Measurements from ENCODE around the gene PORCN.

DNA sequence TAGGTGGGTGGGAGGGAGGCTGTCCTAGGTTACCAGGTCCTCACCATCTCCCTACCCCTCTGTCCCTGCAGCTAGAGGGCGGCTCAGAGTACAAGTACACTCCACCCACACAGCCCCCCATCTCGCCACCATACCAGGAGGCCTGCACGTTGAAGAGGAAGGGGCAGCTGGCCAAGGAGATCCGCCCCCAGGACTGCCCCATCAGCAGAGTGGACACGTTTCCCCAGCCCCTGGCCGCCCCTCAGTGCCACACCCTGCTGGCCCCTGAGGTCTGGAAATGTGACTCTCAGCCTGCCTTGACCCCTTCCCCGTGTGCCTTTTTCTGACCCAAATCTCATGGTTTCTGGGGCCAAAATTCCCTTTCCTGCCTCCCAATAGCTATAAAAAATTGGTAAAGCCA is 26.3 kb upstream of the PORCN start:
- TF ChIP-seq, protein P1, sequence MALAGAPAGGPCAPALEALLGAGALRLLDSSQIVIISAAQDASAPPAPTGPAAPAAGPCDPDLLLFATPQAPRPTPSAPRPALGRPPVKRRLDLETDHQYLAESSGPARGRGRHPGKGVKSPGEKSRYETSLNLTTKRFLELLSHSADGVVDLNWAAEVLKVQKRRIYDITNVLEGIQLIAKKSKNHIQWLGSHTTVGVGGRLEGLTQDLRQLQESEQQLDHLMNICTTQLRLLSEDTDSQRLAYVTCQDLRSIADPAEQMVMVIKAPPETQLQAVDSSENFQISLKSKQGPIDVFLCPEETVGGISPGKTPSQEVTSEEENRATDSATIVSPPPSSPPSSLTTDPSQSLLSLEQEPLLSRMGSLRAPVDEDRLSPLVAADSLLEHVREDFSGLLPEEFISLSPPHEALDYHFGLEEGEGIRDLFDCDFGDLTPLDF (CRISPR knock-in tag; IDR thresholded peaks at IDR 0.05) = no peak
- TF ChIP-seq IRF2 (CRISPR knock-in tag; IDR thresholded peaks at IDR 0.05; ENCODE audit: borderline replicate concordance, low read depth) (no peak), ATF1 (CRISPR knock-in tag; IDR thresholded peaks at IDR 0.05) (no peak), SP1 (CRISPR knock-in tag; conservative IDR thresholded peaks at IDR 0.05) (no peak), ZBTB21 (CRISPR knock-in tag; IDR thresholded peaks at IDR 0.05; ENCODE audit: borderline replicate concordance) (no peak), MYBL2 (CRISPR knock-in tag; IDR thresholded peaks at IDR 0.05) (no peak), RELA (CRISPR knock-in tag; IDR thresholded peaks at IDR 0.05; ENCODE audit: borderline replicate concordance) (no peak), FOXK1 (CRISPR knock-in tag; IDR thresholded peaks at IDR 0.05) (no peak)
- TF ChIP-seq, protein P2, sequence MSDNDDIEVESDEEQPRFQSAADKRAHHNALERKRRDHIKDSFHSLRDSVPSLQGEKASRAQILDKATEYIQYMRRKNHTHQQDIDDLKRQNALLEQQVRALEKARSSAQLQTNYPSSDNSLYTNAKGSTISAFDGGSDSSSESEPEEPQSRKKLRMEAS (CRISPR knock-in tag; IDR thresholded peaks at IDR 0.05) = no peak
- TF ChIP-seq, protein P3, sequence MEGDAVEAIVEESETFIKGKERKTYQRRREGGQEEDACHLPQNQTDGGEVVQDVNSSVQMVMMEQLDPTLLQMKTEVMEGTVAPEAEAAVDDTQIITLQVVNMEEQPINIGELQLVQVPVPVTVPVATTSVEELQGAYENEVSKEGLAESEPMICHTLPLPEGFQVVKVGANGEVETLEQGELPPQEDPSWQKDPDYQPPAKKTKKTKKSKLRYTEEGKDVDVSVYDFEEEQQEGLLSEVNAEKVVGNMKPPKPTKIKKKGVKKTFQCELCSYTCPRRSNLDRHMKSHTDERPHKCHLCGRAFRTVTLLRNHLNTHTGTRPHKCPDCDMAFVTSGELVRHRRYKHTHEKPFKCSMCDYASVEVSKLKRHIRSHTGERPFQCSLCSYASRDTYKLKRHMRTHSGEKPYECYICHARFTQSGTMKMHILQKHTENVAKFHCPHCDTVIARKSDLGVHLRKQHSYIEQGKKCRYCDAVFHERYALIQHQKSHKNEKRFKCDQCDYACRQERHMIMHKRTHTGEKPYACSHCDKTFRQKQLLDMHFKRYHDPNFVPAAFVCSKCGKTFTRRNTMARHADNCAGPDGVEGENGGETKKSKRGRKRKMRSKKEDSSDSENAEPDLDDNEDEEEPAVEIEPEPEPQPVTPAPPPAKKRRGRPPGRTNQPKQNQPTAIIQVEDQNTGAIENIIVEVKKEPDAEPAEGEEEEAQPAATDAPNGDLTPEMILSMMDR (IDR thresholded peaks at IDR 0.05) = no peak
- TF ChIP-seq, protein P4, sequence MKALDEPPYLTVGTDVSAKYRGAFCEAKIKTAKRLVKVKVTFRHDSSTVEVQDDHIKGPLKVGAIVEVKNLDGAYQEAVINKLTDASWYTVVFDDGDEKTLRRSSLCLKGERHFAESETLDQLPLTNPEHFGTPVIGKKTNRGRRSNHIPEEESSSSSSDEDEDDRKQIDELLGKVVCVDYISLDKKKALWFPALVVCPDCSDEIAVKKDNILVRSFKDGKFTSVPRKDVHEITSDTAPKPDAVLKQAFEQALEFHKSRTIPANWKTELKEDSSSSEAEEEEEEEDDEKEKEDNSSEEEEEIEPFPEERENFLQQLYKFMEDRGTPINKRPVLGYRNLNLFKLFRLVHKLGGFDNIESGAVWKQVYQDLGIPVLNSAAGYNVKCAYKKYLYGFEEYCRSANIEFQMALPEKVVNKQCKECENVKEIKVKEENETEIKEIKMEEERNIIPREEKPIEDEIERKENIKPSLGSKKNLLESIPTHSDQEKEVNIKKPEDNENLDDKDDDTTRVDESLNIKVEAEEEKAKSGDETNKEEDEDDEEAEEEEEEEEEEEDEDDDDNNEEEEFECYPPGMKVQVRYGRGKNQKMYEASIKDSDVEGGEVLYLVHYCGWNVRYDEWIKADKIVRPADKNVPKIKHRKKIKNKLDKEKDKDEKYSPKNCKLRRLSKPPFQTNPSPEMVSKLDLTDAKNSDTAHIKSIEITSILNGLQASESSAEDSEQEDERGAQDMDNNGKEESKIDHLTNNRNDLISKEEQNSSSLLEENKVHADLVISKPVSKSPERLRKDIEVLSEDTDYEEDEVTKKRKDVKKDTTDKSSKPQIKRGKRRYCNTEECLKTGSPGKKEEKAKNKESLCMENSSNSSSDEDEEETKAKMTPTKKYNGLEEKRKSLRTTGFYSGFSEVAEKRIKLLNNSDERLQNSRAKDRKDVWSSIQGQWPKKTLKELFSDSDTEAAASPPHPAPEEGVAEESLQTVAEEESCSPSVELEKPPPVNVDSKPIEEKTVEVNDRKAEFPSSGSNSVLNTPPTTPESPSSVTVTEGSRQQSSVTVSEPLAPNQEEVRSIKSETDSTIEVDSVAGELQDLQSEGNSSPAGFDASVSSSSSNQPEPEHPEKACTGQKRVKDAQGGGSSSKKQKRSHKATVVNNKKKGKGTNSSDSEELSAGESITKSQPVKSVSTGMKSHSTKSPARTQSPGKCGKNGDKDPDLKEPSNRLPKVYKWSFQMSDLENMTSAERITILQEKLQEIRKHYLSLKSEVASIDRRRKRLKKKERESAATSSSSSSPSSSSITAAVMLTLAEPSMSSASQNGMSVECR (CRISPR knock-in tag; IDR thresholded peaks at IDR 0.05; ENCODE audit: borderline replicate concordance) = no peak
- TF ChIP-seq, protein P5, sequence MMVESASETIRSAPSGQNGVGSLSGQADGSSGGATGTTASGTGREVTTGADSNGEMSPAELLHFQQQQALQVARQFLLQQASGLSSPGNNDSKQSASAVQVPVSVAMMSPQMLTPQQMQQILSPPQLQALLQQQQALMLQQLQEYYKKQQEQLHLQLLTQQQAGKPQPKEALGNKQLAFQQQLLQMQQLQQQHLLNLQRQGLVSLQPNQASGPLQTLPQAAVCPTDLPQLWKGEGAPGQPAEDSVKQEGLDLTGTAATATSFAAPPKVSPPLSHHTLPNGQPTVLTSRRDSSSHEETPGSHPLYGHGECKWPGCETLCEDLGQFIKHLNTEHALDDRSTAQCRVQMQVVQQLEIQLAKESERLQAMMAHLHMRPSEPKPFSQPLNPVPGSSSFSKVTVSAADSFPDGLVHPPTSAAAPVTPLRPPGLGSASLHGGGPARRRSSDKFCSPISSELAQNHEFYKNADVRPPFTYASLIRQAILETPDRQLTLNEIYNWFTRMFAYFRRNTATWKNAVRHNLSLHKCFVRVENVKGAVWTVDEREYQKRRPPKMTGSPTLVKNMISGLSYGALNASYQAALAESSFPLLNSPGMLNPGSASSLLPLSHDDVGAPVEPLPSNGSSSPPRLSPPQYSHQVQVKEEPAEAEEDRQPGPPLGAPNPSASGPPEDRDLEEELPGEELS (CRISPR knock-in tag; IDR thresholded peaks at IDR 0.05) = no peak

Measured in WTC11 (cell line).